BJ (cell line): ENCODE results near the gene TNFRSF6B. TPM values are rescaled to one million over a fixed set of nuclear protein-coding genes. Genes with fewer than 3 reads are reported as not detected.
"Not testable (repeated sequence)": the region's sequence is repeated elsewhere in the genome, so short reads cannot be mapped to it uniquely, and the experiment has no call there.

Experiments used
- CTCF ChIA-PET: fragments of 350-600 bp; formaldehyde crosslinking; extraction: SDS; loops from one replicate; lab custom pipeline; 2021; ENCODE audit warnings: antibody characterized with exemption, inconsistent platforms; lab: Yijun Ruan, JAX
- POLR2A ChIA-PET: fragments of 300-600 bp; sonication (Branson Sonifier 250); formaldehyde crosslinking; extraction: SDS; loops from one replicate; lab custom pipeline; 2021; ENCODE audit warnings: antibody characterized with exemption; lab: Charles Lee
- DNase-seq: peaks from one replicate; pipeline ENCODE4 v3.0.0-alpha.2; 2011; ENCODE audit warnings: low read depth
- H3K27me3 ChIP-seq: 2 replicates; pipeline ENCODE4 v1.6.0; 2011; ENCODE audit warnings: low read length; ENCODE audit not compliant: control insufficient read depth, insufficient read depth
- H3K36me3 ChIP-seq: 2 replicates; pipeline ENCODE4 v1.5.1; 2011; ENCODE audit warnings: low read length; ENCODE audit not compliant: control insufficient read depth, insufficient read depth
- H3K4me3 ChIP-seq: 2 replicates; pipeline ENCODE4 v1.5.1; 2011; ENCODE audit warnings: low read depth, mild to moderate bottlenecking, control low read depth, low read length
- CTCF ChIP-seq: IDR thresholded peaks from 2 replicates; pipeline ENCODE4 v1.5.1; 2011; ENCODE audit warnings: low read depth, mild to moderate bottlenecking, control low read depth, inconsistent platforms, low read length, moderate library complexity; ENCODE audit not compliant: insufficient read depth
- polyA minus RNA-seq: library from RNA; depleted of rRNA, polyadenylated mRNA; stranded (reverse); fragments of >200 nt; gene quantifications from 2 replicates; pipeline ENCODE4 v1.2.3, GENCODE V29; 2011; rRNA and poly(A)+ RNA removed
- polyA plus RNA-seq: library from polyadenylated mRNA; depleted of rRNA; stranded (reverse); fragments of >200 nt; gene quantifications from 2 replicates; pipeline ENCODE4 v1.2.3, GENCODE V29; 2011; rRNA removed

The TNFRSF6B gene
- 2.1 and 3.2 TPM in 2 replicates for polyA plus RNA-seq
- polyA minus RNA-seq = 0.46 TPM in 1 of 2 replicates, not detected in the other

GRCh38 chr20:63696628-63697356 is at the start of gene TNFRSF6B:
TNFRSF6B (plus strand) TSS chr20:63696652; CDS start chr20:63696768, 116 bp downstream.
- CTCF ChIA-PET = interaction anchor here (1.0 to 1.2 kb wide), 2 partner anchors 14 to 277 kb away, joined by 4 to 5 read pairs; no protein-coding TSS in a partner anchor
- peaks cover 19% of the 10 kb centered on the region for H3K36me3 ChIP-seq

GRCh38 chr20:63648190-63648589 is 48.3 kb upstream of the TNFRSF6B start:
- H3K27me3 ChIP-seq = peaks cover 7% of the 10 kb centered on the region; the same call in 1 of the 2 replicates
- no peak for TF ChIP-seq CTCF
- ChIA-PET POLR2A (no interaction called here), CTCF (interaction anchor here (1.3 kb wide), 1 partner anchor 10 kb away, joined by 3 read pairs; the partner anchor contains the start of gene RTEL1)
- no peaks in the 10 kb centered on the region for H3K36me3 ChIP-seq
- H3K4me3 ChIP-seq = no peak overlapping the region
- DNase-seq = no peak

More at GRCh38 chr20:63696628-63697356, at the start of gene TNFRSF6B:
- peak within 1 kb of the TSS; percentile 31 for H3K4me3 ChIP-seq
- POLR2A ChIA-PET = no interaction called here
- no peaks in the 10 kb centered on the region for H3K27me3 ChIP-seq
- no peak for TF ChIP-seq CTCF
- DNase-seq = no peak

GRCh38 chr20:63648895-63649589 is 47.4 kb upstream of the TNFRSF6B start:
- DNase-seq = no peak
- Histone ChIP-seq H3K36me3 (no peaks in the 10 kb centered on the region), H3K4me3 (no peak overlapping the region), H3K27me3 (peaks cover 7% of the 10 kb centered on the region; the same call in 1 of the 2 replicates)
- TF ChIP-seq CTCF = no peak
- ChIA-PET POLR2A (no interaction called here), CTCF (interaction anchor here (1.3 kb wide), 1 partner anchor 9 kb away, joined by 3 read pairs; the partner anchor contains the start of gene RTEL1)

- H3K36me3 ChIP-seq, H3K4me3 ChIP-seq, CTCF ChIA-PET, H3K27me3 ChIP-seq, POLR2A ChIA-PET, DNase-seq: not testable (repeated sequence)
Measured at GRCh38 chr20:63650486-63650885, 46.0 kb upstream of the TNFRSF6B start.

- ChIA-PET POLR2A (no interaction called here), CTCF (interaction anchor here (0.8 kb wide), 1 partner anchor 10 kb away, joined by 3 read pairs; no protein-coding TSS in a partner anchor)
- Histone ChIP-seq H3K4me3 (peak overlapping the region; percentile 55), H3K36me3 (no peaks in the 10 kb centered on the region), H3K27me3 (peaks cover 7% of the 10 kb centered on the region; the same call in 1 of the 2 replicates)
- no peak for TF ChIP-seq CTCF
- no peak for DNase-seq
Measured at GRCh38 chr20:63651942-63652191, 44.6 kb upstream of the TNFRSF6B start.
